Measurements from ENCODE around the gene CHST13.
"Not testable (repeated sequence)": the region's sequence is repeated elsewhere in the genome, so short reads cannot be mapped to it uniquely, and the experiment has no call there.

The CHST13 gene

DNA sequence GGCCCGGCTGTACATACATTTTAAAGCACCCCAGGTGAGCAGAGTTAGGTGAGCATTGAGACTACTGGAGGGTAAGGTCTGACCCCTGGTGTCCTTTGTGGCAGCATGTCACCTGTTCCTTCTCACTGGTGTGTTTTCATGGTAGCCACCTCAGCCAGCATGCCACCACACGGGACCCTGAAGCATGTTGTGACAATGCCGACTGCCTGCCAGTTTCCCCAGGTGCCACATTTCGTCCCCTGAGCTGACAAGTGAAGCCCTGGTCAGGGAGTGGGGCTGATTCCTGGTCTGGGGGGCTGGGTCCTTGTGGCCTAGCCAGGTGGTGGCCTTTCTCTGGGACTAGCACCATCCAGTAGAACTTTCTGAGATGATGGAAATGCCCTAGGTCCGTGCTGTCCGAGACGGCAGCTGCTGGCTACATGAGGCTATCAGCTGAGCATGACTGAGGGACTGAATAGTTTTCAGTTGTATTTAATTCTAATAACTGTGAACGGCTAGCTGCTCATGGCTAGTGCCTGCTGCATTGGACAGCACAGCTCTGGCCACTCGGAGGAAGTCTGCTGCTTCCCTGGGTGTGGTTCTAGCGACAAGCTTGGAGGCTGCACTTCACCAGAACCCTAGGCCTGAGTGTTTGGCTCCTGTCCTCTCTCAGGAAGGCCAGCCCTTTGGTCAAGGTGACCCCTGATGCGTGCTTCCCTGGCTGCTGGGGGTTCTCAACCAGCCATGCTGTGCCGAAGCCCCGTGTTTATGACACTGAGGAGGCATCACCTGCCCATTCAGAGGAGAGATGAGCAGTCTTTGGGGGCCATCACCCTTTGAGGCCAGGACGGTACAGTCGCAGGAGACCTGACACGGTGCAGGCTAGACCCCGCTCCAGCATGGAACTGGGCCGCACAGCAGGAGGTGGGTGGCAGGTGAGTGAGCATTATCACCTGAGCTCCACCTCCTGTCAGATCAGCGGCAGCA is 30.9 kb downstream of the CHST13 start:
- no peak for DNase-seq (ENCODE audit: low read depth in 2 of 2)

DNA sequence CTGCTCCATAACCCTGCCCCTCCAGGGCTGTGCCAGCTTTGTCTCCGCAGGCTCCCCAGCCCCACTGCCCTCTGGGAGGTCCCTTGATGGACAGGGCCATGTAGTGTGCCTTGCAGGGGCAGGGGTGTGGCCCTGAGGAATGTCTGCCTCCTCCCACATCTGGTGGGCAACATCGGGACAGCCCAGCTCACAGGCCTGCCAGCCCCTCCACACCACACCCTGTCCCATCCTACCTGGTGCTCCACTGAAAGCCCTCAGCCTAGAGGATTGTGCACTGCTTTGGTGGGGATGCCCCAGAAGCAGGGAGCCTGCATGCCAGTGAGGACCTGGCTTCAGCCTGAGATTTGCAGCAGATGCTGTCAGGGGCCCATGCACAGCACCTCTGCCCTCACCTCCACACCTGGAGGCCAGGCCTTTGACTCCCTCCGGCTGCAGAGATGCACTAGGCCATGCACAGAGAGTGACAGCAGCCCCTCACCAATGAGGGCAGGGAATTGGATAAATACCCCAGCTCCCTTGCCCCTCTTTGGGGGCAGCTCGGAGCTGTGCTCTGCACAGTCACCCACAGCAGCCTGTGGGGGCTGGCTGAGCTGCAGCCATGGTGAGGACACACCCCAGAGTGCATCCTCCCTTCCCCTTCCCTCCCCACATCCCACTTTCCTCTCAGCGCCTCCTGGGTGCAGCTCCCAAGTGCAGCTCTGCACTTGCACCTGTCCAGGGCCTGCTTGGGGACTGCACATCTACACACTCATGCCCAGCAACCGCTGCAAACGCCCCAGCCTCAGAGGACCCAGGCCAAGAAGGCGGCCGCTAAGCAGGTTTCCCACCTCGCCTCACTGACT is 32.1 kb downstream of the CHST13 start:
- DNase-seq (ENCODE audit: low read depth in 2 of 2), result no peak

DNA sequence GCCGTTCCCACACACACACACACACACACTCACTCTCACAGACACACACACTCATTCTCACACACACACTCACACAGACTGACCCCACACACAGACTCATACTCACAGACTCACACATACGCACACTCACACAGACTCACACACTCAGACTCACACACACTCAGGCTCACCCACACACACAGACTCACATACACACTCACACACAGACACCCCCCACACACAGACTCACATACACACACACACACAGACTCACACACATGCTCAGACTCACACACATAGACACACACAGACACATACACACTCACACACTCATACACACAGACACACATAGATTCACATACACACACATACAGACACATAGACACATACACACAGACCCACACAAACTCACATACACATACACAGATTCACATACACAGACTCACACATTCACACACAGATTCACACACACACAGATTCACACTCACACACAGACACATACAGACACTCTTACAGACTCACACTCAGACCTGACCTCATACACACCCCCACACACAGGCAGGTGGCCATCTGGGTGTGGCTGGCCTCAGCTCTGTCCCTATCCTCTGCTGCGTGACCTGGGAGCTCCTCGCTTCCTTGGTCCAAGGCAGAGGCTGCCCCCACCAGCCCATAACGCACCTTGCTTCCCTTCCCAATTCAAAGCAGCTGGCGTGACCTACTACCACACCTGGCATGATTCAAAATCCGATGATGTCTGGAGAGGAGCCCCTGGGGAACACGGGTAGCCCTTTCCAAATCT is 32.9 kb downstream of the CHST13 start:
- DNase-seq (ENCODE audit: low read depth in 2 of 2), result no peak

DNA sequence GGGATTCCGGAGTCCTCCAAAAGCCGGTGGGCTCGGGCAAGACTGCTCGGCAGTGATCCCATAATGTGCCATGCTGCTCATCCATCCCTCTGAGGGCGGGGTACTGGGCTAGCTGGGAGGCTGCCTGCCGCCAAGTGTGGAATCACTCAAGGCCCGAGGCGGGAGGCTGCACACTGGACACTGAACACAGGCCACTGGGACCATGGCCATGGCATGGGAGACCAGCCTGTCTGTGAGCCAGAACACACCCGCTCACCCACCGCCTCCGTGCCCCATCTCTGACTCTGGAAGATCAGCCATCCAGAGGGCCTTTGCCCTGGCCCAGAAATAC is 33.4 kb downstream of the CHST13 start:
- no peak for DNase-seq (ENCODE audit: low read depth in 2 of 2)

DNA sequence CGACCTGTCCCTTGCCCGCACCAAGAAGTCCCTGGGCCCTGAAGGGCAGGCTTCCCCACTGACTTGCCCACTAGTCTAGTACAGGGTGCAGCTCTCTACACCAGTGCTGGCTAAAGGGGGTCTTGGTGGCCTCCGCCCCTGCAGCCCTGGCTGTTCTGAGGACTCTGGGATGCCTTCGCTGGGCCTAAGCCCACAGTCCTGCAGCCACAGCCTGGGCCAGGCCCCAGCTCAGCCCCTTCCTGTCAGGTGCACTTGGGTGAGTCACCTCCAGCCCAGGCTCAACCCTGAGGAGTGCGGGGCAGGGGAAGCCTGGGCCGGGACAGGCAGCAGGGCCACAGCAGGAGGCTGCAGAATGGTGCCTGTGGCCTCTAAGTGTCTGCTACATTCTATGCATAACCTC is 33.8 kb downstream of the CHST13 start:
- DNase-seq (ENCODE audit: low read depth in 2 of 2), result no peak

DNA sequence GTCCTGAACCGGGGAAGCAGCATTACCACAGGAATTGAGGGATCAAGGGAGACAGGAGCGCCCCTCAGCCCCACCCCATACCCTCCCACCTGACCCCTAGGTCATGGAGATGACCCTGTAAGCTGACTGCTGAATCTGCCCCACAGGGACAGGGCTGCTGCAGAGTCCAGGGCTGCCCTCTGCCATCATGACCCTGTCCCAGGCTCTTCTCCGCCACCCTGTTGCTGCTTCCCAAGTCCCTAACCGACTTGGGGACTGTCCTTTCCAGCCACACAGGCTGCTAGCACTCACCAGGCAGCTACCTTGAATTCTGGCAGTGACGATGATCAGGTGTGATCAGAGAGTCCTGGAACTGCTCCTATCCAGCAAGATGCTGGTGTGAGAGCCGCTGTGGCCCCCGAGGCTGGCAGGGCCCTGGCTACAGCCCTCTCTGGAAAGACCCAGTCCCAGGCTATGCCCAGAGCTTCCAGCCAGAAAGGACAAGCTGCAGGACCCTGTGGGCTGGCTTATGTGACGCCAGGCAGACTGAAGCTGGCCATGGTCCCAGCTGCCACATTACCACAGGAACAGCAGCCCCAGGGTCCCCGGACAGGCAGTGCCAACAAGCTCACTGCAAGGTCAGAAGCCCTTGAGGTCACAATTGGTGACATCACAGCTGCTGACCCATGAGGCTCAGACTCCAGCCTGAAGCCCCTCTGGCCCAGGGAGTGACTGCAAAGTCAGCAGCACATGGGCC is 34.5 kb downstream of the CHST13 start, which contains the start of gene C3orf22:
Gene C3orf22 (minus strand): TSS at position 597 of the 736 bp plus-strand sequence. CDS start 5,542 bp downstream, outside the sequence.
- no peak for DNase-seq (ENCODE audit: low read depth in 2 of 2)

DNA sequence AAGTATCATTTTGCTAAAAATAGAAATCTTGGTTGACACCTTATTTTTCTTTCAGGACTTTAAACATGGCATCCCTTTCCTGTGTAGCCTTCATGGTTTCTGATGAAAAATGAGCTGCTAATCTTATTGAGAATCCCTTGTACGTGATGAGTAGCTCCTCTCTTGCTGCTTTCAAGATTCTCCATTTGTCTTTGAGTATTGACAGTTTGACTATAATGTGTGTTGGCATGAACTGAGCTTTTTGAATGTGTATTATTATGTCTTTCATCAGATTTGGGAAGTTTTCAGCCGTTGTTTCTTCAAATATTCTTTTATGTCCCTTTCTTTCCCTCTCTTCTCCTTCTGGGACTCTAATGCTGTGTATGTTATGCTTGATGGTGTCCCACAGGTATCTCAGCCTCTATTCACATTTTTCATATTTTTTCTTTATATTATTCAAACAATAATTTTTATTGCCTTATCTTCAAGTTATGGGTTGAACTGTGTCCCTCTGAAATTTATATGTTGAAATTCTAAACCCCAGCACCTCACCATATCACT is 38.9 kb downstream of the CHST13 start:
- DNase-seq (ENCODE audit: low read depth in 2 of 2), result no peak

DNA sequence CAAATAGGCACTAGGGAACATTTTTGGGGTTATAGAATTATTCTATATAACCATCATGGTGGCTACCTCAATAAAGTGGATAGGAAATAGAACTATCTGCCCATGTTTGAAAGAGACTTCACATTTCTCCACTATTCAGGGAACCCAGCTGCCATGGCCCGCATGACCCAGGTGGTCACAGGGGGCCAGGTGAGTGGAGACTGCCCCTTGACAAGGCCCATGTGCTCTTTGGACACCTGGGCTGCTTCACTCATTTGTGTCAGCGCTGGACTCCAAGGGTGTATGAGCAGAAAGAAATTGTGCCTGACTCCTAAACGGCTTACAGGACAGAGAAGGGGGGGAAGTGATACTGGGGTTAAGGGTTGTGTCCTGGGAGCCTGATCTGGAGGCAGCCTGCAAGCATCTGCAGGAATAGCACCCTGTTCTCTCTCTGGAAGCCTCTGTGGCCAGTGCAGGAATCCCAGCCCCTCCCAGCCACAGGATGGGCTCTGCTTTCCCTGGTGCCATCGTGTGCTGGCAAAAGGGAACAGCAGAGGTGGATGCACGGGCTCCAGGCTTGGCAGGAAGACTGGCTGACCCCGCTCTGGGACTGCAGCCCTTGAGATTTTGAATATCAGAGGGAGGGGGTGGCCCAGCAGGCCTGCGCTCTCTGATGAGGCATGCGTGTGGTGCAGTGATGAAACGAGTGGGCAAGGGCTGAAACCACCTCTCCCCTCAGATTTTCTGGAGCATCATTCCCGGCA is 43.9 kb downstream of the CHST13 start:
- no peak for DNase-seq (ENCODE audit: low read depth in 2 of 2)

DNA sequence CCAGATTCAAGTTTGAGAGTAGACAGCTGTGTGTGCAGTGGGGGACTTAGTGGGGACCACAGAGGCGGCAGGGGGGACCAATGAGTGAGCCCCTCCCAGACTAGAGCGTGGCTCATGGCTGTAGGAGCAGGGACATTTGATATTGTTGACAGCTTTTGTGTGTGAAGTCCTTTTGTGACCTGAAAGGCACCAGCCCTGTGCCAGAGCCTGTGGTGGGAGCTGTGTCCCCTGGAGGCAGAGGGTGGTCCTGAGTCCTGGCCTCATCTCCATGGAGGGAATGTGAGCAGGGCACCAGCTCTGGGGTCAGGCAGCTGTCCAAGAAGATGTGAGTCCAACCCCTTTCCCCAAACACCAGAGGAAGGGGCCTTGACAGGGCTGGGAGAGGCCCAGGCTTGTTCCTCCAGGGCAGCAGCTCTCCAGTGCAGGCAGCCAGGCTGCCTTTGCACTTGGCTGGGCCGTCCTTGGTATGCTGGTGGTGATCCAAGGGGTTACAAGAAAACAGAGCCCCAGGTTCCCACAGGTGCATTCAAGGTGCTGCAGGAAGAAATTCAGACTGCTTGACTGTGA is 44.9 kb downstream of the CHST13 start:
- DNase-seq (ENCODE audit: low read depth in 2 of 2), result no peak

DNA sequence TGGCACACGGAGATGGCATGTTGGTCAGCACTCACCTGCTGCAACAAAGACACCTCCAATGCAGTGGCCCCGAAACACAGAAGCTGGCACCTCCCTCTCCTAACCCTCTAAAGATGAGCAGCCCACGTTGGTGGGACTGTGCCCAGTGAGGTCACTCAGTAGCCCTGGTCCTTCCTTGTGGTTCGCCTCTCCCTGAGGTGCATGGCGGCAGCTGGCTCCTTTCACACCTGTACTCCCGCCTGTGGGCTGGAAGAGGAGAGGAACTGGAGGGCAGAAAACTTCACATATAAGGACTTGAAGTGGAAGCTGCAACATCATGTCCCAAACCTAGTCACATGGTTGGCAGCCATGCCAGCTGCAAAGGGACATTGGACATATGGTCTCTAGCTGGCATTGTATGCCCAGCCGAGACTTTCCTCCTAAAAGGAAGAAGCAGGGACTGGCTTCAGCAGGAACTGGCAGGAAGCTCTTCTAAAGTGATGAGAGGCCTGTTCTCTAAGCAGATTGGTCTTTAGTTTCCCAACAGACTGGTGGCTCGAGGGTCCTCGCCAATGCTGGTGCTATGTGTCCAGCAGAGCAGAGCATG is 45.5 kb downstream of the CHST13 start:
- no peak for DNase-seq (ENCODE audit: low read depth in 2 of 2)

DNA sequence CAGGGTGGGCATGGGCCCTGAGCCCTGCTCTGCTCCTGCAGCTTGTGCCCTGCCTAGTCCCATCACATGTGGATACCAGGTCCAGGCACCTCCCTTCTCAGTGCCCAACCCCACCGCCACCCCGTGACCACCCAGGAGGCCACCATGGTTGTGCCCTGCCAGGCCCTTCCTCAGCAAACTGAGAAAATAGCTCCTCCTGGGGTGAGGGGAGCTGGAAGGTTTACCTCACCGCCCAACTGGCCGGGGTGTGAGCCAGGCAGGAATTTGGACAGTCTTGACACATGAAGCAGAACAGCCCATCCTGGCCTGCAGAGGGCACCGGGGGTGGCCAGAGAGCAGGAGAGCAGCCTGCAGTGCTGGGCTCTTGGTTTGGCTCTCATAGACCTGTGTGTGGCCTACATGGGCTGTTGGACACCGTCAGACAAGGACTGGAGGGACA is 46.2 kb downstream of the CHST13 start:
- no peak for DNase-seq (ENCODE audit: low read depth in 2 of 2)

DNA sequence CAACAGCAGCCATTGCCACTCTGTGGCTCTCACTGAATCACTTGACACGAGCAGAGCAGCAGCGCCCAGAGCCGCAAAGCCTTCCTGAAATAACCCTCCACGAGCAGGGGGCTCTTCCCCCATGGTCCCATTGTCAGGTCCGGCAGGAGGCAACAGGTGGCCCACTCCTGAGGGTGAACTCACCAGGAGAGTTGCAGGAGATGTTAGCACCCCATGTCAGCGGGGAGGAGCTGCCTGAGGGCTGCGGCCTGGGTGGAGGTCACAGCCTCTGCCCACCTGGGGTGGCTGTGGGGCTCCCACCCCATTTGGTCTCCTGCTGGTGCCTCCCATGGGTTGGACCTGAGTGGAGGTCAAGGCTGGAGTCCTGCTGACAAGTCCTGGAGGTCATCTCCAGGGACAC is 47.1 kb downstream of the CHST13 start:
- no peak for DNase-seq (ENCODE audit: low read depth in 2 of 2)

DNA sequence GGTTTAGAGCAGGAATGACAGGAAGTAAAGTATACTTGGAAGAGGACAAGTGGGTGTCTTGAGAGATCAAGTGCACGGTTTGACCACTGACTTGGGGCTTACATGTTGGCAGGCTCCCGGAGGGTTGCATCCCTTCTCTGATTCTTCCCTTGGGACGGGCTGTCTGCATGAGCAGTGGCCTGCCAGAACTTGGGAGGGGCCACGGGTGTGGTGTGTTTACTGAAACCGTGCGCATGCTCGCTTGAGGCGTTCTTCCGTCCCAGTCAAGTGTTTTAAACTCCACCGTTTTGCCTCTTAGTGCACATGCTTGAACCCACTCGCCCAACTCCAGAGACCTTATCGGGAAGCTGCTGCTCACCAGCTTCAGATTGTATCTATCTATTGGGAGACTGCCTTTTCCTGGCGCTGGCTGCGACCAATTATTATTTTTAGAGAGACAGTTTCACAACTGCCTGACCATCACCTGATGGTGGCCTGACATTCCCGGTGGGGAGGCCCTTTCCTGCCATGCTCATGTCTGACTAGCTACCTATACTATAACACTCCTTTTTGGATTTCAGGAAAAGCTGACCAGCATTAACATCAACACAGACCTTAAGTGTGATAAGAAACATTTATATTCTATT is 49.6 kb downstream of the CHST13 start:
- DNase-seq (ENCODE audit: low read depth in 2 of 2), result no peak

DNA sequence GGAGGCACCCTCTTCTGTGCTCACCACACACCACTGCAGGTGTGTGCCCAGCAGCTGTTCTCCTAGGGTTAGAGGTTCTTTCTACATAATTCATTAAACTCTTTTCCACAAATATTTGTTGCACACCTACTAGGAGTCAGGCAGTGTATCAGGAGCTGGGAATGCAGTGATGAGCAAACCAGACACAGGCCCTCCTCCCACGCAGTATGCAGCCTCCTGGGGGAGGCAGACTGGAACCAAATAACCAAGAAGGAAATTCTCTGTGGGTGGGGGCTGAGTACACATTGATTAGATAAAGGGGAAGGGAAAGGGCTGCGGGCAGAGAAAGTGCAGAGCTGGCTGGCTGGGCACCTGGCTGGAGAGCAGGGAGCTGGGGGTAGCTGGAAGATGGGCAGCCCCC is 53.3 kb downstream of the CHST13 start:
- no peak for DNase-seq (ENCODE audit: low read depth in 2 of 2)

DNA sequence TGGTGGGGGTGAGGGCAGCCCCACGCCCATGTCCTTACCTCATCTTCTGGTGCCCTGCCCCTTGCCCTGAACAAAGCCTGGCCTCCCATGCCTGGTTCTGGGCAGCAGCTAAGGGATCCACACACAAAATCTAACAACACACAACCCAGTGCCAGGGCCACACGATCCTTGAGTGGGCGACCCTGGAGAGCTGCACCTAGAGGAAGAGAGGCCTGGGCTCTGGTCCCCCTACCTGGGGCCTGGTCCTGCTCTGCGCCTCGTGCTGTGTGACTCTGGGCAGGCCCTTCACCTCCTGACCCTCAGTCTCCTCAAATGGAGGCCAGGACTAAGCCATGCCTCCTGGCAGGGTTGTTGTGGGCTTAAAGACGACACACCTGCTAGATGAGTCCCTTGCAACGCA is 54.7 kb downstream of the CHST13 start:
- DNase-seq (ENCODE audit: low read depth in 2 of 2), result no peak

DNA sequence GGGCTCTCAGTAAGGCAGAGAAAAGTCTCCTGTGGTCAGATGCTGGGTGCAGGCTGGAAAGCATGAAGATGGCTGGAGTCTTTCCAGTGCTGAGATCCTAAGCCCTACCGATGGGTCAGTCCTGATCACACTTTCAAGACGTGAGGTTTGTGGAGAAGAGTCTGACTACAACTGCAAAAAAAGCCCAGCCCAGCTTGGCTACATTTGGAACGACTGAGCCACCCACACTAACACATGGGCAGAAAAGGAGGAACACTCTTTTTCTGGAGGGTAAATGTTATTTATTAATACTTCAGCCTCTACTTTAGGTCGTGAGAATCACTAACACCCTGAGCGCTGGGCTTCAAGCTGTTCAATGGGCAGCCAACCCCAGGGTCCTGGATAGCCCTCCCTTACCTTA is 56.8 kb downstream of the CHST13 start:
- no peak for DNase-seq (ENCODE audit: low read depth in 2 of 2)

DNA sequence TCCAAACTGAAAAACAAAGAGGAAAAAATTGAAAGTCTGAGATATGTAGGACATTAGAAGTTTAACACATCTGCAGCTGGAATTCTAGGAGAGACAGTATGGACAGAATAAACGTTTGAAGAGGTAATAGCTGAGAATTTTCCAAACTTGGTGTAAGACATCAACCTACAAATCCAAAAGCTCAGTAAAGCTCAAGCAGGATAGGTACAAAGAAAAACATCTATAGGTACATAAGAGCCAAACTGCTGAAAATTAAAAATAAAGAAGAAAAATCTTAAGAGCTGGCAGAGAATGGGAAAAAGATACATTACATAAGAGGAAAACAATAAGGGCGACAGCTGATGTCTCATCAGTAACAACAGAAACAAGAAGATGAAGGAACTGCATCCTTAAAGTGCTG is 57.6 kb downstream of the CHST13 start:
- no peak for DNase-seq (ENCODE audit: low read depth in 2 of 2)

DNA sequence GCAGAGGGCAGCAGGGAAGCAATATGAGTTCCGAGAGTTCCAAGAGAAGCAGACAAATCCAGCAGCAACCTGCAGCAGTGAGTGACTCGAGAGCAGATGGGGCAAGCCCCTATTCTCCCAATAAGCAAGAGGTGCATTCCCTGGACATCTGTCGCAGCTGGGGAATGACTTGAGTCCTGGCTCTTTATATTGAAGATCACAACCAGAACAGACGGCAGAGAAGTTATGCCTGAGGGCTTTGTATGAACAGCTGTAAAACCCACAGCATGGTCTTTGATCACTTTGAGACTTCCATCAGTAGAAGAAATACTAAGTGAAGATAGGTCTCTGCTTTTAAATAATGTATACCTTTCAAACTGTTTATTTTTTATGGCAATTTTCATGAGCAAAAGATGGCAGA is 58.4 kb downstream of the CHST13 start:
- DNase-seq (ENCODE audit: low read depth in 2 of 2), result no peak

DNA sequence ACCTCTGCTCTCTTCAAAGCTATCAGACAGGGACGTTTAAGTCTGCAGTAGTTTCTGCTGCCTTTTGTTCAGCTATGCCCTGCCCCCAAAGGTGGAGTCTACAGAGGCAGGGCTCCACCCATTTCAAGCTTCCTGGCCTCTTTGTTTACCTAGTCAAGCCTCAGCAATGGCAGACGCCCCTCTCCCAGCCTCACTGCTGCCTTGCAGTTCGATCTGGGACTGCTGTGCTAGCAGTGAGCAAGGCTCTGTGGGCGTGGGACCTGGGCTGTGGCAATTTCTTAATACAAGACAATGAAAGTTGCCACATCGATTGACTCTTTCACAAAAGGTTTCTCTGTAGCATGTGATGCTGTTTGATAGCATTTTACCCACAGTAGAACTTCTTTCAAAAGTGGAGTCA is 67.6 kb downstream of the CHST13 start:
- not testable (repeated sequence) for DNase-seq (ENCODE audit: low read depth in 2 of 2)
